Bronchial epithelial cell (primary cell): Measurements from ENCODE around the gene DMAP1. TPM values are rescaled to one million over a fixed set of nuclear protein-coding genes. Genes with fewer than 3 reads are reported as not detected.

Experiments used
- DNase-seq: peaks from one replicate; pipeline ENCODE4 v3.0.0-alpha.2; 2010; ENCODE audit warnings: low read depth
- FAIRE-seq: peaks from 2 replicates; lab custom pipeline; 2011; peaks lifted over from hg19 to GRCh38; lab: Jason Lieb, UNC
- H3K27me3 ChIP-seq: 2 replicates; pipeline ENCODE4 v1.5.1; 2011; ENCODE audit warnings: low read length; ENCODE audit not compliant: control insufficient read depth, insufficient read depth
- H3K36me3 ChIP-seq: 2 replicates; pipeline ENCODE4 v1.5.1; 2011; ENCODE audit warnings: low read length; ENCODE audit not compliant: control insufficient read depth, insufficient read depth
- H3K4me3 ChIP-seq: 2 replicates; pipeline ENCODE4 v1.5.1; 2011; ENCODE audit warnings: mild to moderate bottlenecking, low read depth, low read length, control low read depth
- CTCF ChIP-seq: IDR thresholded peaks from 2 replicates; pipeline ENCODE4 v1.5.1; 2011; ENCODE audit warnings: mild to moderate bottlenecking, moderate library complexity, low read length, control low read depth, inconsistent platforms; ENCODE audit not compliant: insufficient read depth, severe bottlenecking
- total RNA-seq: library from RNA; depleted of rRNA; stranded (reverse); fragments of >200 nt; gene quantifications from 2 replicates; pipeline ENCODE4 v1.2.1, GENCODE V29; 2014

Gene DMAP1
- total RNA-seq, 1 donor from 2014 or later, result 21.9 TPM

- DNase-seq, result no peak
- Histone ChIP-seq H3K4me3 (no peak overlapping the region), H3K36me3 (peaks cover 23% of the 10 kb centered on the region), H3K27me3 (no peaks in the 10 kb centered on the region)
- no peak for TF ChIP-seq CTCF
- no peak for FAIRE-seq
Observed at GRCh38 chr1:44219301-44219626, 6.0 kb downstream of the DMAP1 start.

GRCh38 chr1:44220001-44220751, 6.9 kb downstream of the DMAP1 start:
- H3K27me3 ChIP-seq, result no peaks in the 10 kb centered on the region
- no peak for TF ChIP-seq CTCF
- peaks cover 25% of the 10 kb centered on the region for H3K36me3 ChIP-seq
- no peak for FAIRE-seq
- no peak for DNase-seq
- no peak overlapping the region for H3K4me3 ChIP-seq

- Histone ChIP-seq H3K36me3 (peaks cover 25% of the 10 kb centered on the region), H3K27me3 (no peaks in the 10 kb centered on the region), H3K4me3 (no peak overlapping the region)
- no peak for DNase-seq
- no peak for FAIRE-seq
- TF ChIP-seq CTCF, result no peak
Observed at GRCh38 chr1:44220755-44221154, 7.5 kb downstream of the DMAP1 start.

GRCh38 chr1:44221769-44222168, 8.5 kb downstream of the DMAP1 start:
- Histone ChIP-seq H3K36me3 (peaks cover 25% of the 10 kb centered on the region), H3K27me3 (no peaks in the 10 kb centered on the region), H3K4me3 (no peak overlapping the region)
- DNase-seq (no peak), FAIRE-seq (no peak)
- TF ChIP-seq CTCF, result no peak

- FAIRE-seq, result no peak
- H3K27me3 ChIP-seq, result no peaks in the 10 kb centered on the region
- H3K36me3 ChIP-seq, result peaks cover 25% of the 10 kb centered on the region
- DNase-seq, result no peak
- no peak overlapping the region for H3K4me3 ChIP-seq
- no peak for TF ChIP-seq CTCF
Observed at GRCh38 chr1:44222397-44223186, 9.3 kb downstream of the DMAP1 start.
